EH (cell line): ENCODE measurements around the gene NAB1.

ENCODE experiments used
- DNase-seq: peaks from one replicate; pipeline ENCODE4 v3.0.0-alpha.2; 2015; ENCODE audit warnings: low read depth

Gene NAB1

GRCh38 chr2:190716176-190716807 is 67.4 kb downstream of the NAB1 start:
- DNase-seq = peak; percentile 7

DNA sequence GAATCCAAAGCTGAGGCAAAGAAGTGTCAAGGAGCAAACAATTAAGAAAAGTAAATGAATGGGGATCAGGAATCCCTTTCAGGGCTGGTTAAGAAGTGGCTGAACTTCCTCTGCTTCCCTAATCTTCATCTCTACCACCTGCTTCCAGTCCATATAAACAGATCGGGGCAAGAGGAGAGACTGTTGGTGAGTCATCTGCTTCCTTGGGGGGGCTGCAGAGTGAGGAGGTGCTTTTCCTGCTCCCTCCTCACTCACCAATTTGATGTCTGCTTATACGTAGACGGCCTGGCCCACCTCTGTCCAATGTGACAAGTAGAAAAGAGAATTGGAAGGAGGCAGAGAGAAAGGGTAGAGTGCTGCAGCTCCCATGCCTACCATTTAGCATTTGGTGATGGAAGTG is 68.4 kb downstream of the NAB1 start:
- DNase-seq = no peak

- no peak for DNase-seq
Measured at GRCh38 chr2:190717764-190718651, 69.1 kb downstream of the NAB1 start.

DNA sequence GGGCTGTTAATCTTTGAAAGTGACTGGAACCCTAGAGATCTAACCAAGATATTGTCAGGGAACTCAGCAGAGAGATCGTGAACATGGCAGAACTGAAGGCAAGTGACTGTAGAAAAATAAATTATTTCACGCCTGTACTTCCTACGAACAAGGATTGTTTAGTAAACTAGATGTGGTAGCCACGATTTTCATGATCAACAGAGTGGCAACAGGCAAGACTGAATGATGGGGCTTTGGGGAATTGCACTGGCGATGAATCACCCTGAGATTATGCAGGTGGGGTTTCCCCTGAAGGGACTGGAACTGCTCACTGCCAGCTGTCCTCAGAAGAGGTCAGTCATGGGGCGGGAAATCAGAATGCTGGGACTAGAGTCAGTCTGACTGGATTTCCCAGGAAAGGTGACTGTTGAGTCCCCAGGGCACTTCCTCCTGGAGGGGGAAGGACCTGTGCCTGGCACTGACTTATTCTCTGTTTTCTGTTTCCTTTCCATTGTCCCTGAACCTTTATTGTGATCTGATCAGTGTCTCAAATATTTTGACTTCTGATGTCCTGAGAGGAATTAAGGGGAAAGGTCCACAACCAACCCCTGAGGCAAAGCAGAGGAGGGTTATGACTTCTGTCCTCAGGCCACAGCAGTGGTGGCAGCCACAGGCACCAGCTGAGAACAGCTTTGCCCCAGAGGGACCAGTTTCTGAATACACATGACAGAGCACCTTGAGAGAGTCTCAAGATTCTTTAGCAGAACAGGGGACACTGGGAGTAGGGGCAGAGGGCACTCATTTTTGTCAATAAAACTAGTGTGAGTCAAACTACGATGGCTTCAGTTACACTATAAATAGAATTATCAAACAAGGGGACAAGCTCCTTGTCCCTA is 70.0 kb downstream of the NAB1 start:
- DNase-seq = peak; percentile 63

GRCh38 chr2:190720276-190720675 is 71.4 kb downstream of the NAB1 start:
- DNase-seq = no peak

DNA sequence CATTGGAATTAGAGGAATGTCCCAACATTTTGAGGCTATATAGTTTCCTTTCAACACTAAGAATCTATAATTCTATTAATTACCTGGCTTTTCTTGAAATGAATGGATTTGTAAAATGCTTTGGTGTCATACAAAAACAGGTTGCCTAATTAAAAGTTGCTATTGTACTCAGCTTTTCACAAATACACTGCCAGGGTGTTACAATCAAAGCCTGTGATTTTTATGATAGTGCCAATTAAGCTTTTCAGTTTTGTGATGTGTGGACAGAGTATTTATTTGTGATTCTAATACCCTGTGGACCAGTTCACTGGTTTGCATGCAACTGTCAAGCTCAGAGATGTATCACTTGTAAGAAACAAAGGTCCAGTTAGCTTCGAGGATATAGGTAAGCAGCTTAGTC is 71.8 kb downstream of the NAB1 start:
- no peak for DNase-seq

DNA sequence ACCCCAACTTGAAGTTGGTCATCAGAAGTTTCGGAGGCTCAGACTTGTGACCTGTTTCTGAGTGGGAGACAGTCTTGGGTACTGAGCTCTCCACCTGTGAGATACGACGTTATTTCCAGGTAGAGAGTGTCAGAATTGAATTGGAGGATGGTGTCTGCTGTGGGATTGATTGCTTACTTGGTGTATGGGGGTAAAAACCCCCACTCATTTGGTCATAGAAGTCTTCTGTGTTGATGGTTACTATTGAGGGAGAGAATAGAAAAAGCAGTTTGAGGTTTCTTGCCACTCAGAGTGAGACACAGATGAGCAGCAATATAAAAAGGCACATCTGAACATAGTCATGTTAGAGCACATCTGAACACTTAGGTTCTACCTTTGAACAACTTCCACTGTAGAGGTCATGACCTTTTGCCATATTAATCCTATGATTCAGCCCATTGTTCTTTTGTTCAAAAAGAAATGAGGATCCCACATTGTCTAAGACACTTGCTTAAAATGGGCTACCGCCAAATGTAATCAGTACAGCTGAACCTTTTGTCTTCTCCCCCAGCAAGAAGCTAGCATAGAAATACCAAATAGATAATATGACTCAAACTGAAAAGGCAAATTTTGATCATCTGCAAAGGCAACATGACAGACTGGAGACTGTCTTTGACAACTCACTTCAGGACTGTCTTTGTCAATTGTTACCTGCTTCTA is 73.3 kb downstream of the NAB1 start:
- no peak for DNase-seq

- no peak for DNase-seq
Measured at GRCh38 chr2:190722835-190723234, 74.0 kb downstream of the NAB1 start.

DNA sequence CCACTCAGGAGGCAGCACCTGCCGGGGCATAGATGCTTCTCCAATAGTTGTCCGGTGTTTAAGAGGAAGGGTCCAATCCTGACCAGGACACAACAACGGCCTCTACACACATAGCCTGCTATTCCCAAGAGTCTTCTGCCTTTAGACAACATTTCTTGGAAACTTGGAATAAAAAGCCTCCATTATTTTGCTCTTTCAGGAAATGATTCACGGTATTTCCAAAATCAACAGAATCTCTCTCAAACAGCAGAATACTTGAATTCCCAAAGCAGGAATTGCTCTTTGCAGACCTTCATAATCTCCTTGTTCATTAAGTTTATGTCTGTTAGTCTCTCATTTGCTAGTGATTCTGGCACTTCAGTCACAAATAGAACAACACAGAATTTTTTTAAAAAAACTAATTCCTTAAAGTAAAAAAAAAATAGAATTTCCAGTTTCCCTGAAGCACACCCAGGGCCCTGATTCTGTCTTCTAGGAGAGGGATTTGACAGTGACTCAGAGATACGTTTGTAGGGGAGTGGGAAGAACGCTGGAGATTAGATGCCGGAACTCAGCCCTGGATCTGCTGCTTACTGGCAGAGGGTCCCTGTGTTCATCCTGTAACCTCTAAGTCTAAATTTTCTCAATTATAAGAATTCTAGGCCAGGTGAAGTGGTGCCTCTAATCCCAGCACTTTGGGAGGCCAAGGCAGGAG is 74.7 kb downstream of the NAB1 start:
- DNase-seq = no peak

- DNase-seq = no peak
Measured at GRCh38 chr2:190726255-190726654, 77.4 kb downstream of the NAB1 start.

DNA sequence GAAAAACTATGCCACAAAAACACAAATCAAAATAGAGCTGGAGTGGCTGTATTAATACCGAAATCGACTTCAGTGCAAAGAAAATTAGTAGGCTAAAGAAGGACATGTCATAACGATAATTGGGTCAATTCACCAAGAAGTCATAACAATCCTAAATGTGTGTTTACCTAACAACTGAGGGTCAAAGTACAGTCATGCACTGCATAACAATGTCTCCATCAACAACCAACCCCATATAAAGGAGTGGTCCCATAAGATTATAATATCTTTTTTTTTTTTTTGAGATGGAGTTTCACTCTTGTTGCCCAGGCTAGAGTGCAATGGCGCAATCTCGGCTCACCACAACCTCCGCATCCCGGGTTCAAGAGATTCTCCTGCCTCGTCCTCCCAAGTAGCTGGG is 87.5 kb downstream of the NAB1 start:
- DNase-seq = no peak

DNA sequence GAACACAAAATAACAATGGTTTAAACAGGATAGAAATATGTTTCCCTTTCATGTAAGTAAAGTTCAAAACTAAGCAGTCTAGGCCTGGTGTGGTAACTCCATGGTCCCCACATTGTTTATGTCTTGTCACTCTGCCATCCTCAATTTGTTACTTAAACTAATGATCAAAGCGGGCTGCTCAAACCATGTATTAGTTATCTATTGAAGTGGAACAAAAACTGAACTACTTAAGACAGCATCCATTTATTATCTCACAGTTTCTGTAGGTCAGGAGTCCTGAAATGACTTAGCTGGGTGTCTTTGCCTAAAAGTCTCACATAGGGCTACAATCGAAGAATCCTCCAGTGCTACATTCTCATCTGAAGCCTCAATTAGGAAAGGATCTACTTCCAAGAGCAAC is 91.6 kb downstream of the NAB1 start:
- DNase-seq = no peak
